C4-2B (cell line): Measurements from ENCODE around the gene CAMK4.

Experiments used
- H3K27ac ChIP-seq: fragments of 450-650 bp; 2 replicates; pipeline ENCODE4 v1.5.1; 2017
- ZFX ChIP-seq: fragments of 450-650 bp; IDR thresholded peaks from 2 replicates; pipeline ENCODE4 v1.6.1; 2017
- TF ChIP-seq, protein P1 (sequence below): fragments of 450-650 bp; conservative IDR thresholded peaks from 2 replicates; pipeline ENCODE4 v1.5.1; 2017; ENCODE audit warnings: mild to moderate bottlenecking

The CAMK4 gene

DNA sequence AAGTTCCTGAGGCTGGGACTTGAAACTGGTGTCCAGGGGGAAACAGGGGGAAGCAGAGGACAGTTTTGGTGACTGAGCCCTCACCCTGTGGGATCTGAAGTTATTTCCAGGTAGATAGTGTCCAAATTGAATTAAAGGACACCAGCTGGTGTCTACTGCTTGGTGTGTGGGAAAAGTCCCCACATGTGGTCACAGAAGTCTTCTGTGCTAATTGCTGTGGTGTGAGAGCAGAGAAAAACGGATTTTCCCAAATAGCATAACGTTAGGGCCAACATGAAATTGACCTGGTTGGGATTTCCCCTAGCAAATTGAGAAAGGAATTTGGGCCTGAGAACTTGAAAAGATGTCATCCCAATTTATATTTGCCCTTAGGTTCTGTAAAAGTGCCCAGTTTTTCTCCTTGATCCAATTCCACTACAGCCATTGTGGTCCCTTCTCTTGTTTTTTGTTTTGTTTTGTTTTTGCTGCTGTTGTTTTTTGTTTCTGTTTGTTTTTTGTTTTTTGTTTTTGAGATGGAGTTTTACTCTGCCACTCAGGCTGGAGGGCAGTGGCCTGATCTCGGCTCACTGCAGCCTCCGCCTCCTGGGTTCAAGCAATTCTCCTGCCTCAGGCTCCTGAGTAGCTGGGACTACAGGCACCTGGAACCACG is 293.8 kb downstream of the CAMK4 start:
- no peak for TF ChIP-seq ZFX
- TF ChIP-seq, protein P1, sequence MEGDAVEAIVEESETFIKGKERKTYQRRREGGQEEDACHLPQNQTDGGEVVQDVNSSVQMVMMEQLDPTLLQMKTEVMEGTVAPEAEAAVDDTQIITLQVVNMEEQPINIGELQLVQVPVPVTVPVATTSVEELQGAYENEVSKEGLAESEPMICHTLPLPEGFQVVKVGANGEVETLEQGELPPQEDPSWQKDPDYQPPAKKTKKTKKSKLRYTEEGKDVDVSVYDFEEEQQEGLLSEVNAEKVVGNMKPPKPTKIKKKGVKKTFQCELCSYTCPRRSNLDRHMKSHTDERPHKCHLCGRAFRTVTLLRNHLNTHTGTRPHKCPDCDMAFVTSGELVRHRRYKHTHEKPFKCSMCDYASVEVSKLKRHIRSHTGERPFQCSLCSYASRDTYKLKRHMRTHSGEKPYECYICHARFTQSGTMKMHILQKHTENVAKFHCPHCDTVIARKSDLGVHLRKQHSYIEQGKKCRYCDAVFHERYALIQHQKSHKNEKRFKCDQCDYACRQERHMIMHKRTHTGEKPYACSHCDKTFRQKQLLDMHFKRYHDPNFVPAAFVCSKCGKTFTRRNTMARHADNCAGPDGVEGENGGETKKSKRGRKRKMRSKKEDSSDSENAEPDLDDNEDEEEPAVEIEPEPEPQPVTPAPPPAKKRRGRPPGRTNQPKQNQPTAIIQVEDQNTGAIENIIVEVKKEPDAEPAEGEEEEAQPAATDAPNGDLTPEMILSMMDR, result no peak
- H3K27ac ChIP-seq, result no peak overlapping the region

DNA sequence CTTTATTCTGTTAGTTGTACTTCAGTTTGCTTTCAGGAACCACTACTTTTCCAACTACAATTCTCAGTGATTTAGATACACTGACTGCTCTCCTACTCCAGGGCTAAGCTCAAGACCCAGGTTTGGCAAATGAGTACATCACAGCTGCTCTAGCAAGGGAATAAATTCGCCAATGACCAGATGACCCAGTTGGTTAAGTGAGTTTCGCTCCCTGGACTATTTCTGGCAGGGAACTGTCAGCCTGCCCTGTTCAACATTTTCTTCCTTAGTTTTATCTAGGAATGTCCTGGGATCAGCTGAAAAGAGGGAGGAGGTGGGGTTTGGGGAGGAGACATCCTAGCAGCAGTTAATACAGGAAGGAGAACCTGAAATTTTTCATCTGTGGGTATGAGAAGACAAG is 294.6 kb downstream of the CAMK4 start:
- no peak overlapping the region for H3K27ac ChIP-seq
- TF ChIP-seq, protein P1, result no peak
- no peak for TF ChIP-seq ZFX

DNA sequence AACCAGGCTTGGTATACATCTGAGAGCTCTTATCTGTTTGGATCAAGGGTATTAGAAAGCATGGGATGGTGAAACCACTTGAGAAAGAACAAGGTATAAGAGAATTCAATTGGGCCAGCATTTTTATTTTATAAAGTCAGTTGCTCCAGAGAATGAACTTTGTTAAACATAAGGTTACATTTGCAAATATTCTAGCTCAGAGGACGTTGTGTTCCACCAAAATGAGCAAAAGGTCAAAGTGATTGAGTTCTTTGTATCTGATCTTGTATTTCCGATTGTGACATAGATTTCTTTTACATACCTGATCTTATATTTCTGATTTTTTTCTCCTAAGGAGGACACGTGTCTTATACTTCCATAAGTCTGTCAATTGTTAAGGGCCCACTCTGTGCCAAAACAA is 296.7 kb downstream of the CAMK4 start:
- no peak for TF ChIP-seq ZFX
- TF ChIP-seq, protein P1, result no peak
- H3K27ac ChIP-seq, result no peak overlapping the region

DNA sequence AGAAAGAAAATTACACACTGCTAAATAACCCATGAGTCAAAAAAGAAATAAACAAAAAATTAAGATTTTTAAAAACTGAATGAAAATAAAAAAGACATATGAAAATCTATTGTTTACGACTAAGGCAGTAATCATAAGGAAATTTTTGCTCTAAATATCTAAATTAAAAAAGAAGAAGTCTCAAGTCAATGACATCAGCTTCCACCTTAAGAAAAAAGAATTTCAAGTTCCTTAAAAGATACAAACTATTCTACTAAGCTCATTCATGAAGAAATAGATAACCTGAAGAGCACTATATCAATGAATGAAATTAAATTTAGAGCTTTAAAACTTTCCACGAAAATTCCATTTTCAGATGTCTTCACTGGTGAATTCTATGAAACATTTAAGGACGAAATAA is 303.9 kb downstream of the CAMK4 start:
- no peak overlapping the region for H3K27ac ChIP-seq

DNA sequence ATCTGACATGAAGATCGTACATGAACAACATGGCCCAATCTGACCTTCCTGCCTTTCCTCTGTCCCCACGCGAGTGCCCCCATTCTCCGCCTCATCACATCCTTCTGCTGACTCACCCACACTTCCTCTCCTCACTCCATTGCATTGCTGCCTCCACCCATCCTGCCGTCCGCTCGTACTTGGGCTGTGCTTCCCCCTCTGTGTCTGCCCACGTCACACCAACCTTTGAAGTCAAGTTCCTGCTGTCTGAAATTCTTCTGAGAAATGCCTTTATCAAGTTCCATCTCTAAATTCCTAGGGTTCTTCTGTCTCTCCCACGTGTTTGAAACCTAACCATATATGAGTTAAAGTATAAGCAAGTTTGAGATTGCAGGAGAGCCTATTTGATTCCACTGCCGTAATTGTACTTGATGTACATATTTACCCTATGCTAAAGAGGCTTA is 306.1 kb downstream of the CAMK4 start:
- TF ChIP-seq, protein P1, result no peak
- no peak for TF ChIP-seq ZFX
- H3K27ac ChIP-seq, result no peak overlapping the region

More for the DNA sequence above, 303.9 kb downstream of the CAMK4 start:
- TF ChIP-seq, protein P1, result no peak
- TF ChIP-seq ZFX, result no peak

DNA sequence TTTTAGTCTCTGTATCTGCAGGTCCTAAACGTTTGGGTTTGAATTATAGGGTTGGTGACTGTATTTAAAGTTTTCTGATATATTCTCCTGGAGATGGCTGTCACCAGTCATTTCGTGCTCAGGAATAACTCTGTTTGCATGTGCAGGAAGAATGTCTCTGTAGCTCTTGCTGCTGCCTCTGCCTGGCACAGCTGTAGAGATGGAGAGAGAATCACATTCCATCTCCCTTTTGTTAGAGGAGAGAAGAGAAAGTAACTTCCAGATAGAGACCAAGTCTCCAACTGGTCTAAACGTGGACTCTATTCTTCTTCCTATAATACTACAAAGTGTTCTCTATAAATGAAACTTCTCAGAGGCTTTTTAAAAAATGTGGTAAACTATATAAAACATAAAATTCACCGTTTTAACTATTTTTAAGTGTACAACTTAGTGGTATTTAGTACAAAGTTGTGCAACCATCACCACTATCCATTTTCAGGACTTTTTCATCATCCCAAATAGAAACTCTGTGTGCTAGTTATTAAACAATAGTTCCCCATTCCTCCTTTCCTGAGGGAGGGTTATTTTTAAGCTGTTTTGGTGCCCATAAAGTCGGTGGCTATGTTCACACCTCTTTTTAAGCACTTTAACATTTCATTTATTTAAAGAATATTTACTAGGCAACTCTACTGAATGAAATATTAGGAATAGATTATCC is 308.9 kb downstream of the CAMK4 start:
- TF ChIP-seq ZFX, result no peak
- TF ChIP-seq, protein P1, result no peak
- no peak overlapping the region for H3K27ac ChIP-seq

DNA sequence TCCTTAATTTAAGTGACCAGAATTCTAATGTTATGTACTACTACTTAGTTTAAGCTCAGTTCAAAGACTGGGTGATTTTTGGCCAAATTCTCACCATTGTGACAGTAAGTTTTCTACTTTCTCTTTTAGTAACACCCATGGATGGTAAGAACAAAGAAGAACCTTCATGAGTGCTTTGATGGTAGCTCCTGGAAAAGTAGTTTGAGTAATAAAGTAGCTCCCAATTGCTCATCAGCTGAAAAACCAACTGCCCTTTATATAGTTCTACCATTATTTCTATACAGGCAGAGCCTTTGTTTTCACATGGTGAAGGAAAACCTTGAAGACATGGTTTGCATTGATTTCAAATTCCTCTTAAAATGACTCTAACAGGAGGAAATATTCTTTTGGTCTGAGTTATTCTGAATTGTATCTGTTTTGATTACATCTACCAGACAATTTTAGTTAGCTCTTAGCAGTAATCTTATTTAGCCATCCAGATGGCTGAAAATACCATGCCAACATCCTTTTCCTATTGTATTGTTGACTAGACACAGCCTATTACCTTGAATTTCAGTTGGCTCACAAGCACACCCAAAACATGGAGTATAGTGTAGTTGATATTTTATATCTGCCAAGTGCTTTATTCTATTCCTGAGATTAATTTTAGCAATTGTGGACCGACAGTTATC is 311.8 kb downstream of the CAMK4 start:
- no peak overlapping the region for H3K27ac ChIP-seq
- no peak for TF ChIP-seq ZFX
